Trophoblast cell (in vitro differentiated cells and primary cell): ENCODE results near the gene GUCY1A1.

Experiments
- DNase-seq, 2 donors: peaks; one replicate each; pipeline ENCODE4 v3.0.0-alpha.2; 2016
- H2AFZ ChIP-seq: 2 replicates; pipeline ENCODE4 v1.6.1; 2013; ENCODE audit warnings: low read length, moderate library complexity, mild to moderate bottlenecking; ENCODE audit not compliant: insufficient read depth, poor library complexity
- H2AK5ac ChIP-seq: 2 replicates; pipeline ENCODE4 v1.6.1; 2013; ENCODE audit warnings: mild to moderate bottlenecking, low read length
- H2BK120ac ChIP-seq: 2 replicates; pipeline ENCODE4 v1.6.1; 2013; ENCODE audit warnings: low read length, mild to moderate bottlenecking, moderate library complexity; ENCODE audit not compliant: insufficient read depth, poor library complexity
- H2BK12ac ChIP-seq: 2 replicates; pipeline ENCODE4 v1.6.1; 2013; ENCODE audit warnings: mild to moderate bottlenecking, low read length, moderate library complexity
- H2BK5ac ChIP-seq: 2 replicates; pipeline ENCODE4 v1.6.1; 2013; ENCODE audit warnings: low read length, low read depth, moderate library complexity, mild to moderate bottlenecking; ENCODE audit not compliant: poor library complexity
- H3K14ac ChIP-seq: 2 replicates; pipeline ENCODE4 v1.6.1; 2013; ENCODE audit warnings: mild to moderate bottlenecking, low read length
- H3K18ac ChIP-seq: 2 replicates; pipeline ENCODE4 v1.6.1; 2013; ENCODE audit warnings: mild to moderate bottlenecking, low read length
- H3K23ac ChIP-seq: 2 replicates; pipeline ENCODE4 v1.6.1; 2013; ENCODE audit warnings: low read length
- H3K27ac ChIP-seq: 2 replicates; pipeline ENCODE4 v1.5.1; 2013; ENCODE audit warnings: low read depth, mild to moderate bottlenecking, inconsistent platforms, low read length, moderate library complexity
- H3K27me3 ChIP-seq: 2 replicates; pipeline ENCODE4 v1.6.1; 2013; ENCODE audit warnings: inconsistent platforms, mild to moderate bottlenecking, low read length, moderate library complexity; ENCODE audit not compliant: insufficient read depth
- H3K36me3 ChIP-seq, 2 experiments: 1 replicate in 1 of 2; 2 replicates in 1 of 2; pipeline ENCODE4 v1.6.1; 2013; ENCODE audit warnings: low read length in 2 of 2, mild to moderate bottlenecking in 2 of 2, moderate library complexity in 1 of 2; ENCODE audit not compliant: insufficient read depth in 2 of 2, control insufficient read depth in 1 of 2
- H3K4ac ChIP-seq: 2 replicates; pipeline ENCODE4 v1.6.1; 2013; ENCODE audit warnings: low read depth, mild to moderate bottlenecking, low read length, moderate library complexity
- H3K4me1 ChIP-seq, 2 experiments: 1 replicate in 1 of 2; 2 replicates in 1 of 2; pipeline ENCODE4 v1.6.1; 2013; ENCODE audit warnings: low read length in 2 of 2, mild to moderate bottlenecking in 2 of 2, moderate library complexity in 1 of 2; ENCODE audit not compliant: insufficient read depth in 2 of 2, control insufficient read depth in 1 of 2
- H3K4me2 ChIP-seq: 2 replicates; pipeline ENCODE4 v1.6.1; 2013; ENCODE audit warnings: inconsistent platforms, mild to moderate bottlenecking, low read length, moderate library complexity
- H3K4me3 ChIP-seq: 2 replicates; pipeline ENCODE4 v1.5.1; 2013; ENCODE audit warnings: mild to moderate bottlenecking, low read depth, low read length, inconsistent platforms
- H3K79me1 ChIP-seq: one replicate; pipeline ENCODE4 v1.6.1; 2013; ENCODE audit warnings: low read length
- H3K79me2 ChIP-seq: 2 replicates; pipeline ENCODE4 v1.6.1; 2013; ENCODE audit warnings: low read length, mild to moderate bottlenecking; ENCODE audit not compliant: control insufficient read depth, insufficient read depth, poor library complexity
- H3K9ac ChIP-seq: 2 replicates; pipeline ENCODE4 v1.6.1; 2013; ENCODE audit warnings: mild to moderate bottlenecking, low read length
- H3K9me3 ChIP-seq: 2 replicates; pipeline ENCODE4 v1.6.1; 2013; ENCODE audit warnings: low read depth, mild to moderate bottlenecking, control low read depth, inconsistent platforms, low read length; ENCODE audit not compliant: insufficient read depth
- H4K12ac ChIP-seq: 2 replicates; pipeline ENCODE4 v1.6.1; 2013; ENCODE audit warnings: low read depth, mild to moderate bottlenecking, low read length, moderate library complexity
- H4K8ac ChIP-seq: 2 replicates; pipeline ENCODE4 v1.6.1; 2013; ENCODE audit warnings: low read depth, mild to moderate bottlenecking, low read length, moderate library complexity
- H4K91ac ChIP-seq: one replicate; pipeline ENCODE4 v1.6.1; 2013; ENCODE audit warnings: low read depth, mild to moderate bottlenecking, low read length, moderate library complexity
- WGBS: extraction: QIAGEN DNeasy Blood & Tissue Kit; methylation state at CpG from one replicate; pipeline ENCODE4 v1.1.7; 2013; ENCODE audit warnings: missing lambda C conversion rate; ENCODE audit not compliant: insufficient read length, insufficient coverage; ENCODE audit errors: extremely low coverage; 5-methylcytosine and 5-hydroxymethylcytosine counted together

GUCY1A1 gene

GRCh38 chr4:155681886-155682285 is 15.2 kb downstream of the GUCY1A1 start:
- H3K23ac ChIP-seq: no peak overlapping the region
- H3K4me1 ChIP-seq: peaks cover 2 to 3% of the 10 kb centered on the region in 2 experiments
- no peak overlapping the region for H4K12ac ChIP-seq
- no peak overlapping the region for H3K4me3 ChIP-seq
- H3K4ac ChIP-seq: no peak overlapping the region
- no peaks in the 10 kb centered on the region for H3K9me3 ChIP-seq
- H3K18ac ChIP-seq: no peak overlapping the region
- peaks cover 0 to 1% of the 10 kb centered on the region in 2 experiments for H3K36me3 ChIP-seq
- no peak overlapping the region for H3K14ac ChIP-seq
- H4K8ac ChIP-seq: no peak overlapping the region
- H3K27ac ChIP-seq: no peak overlapping the region
- H4K91ac ChIP-seq: no peak overlapping the region
- H2AFZ ChIP-seq: no peak overlapping the region
- H2AK5ac ChIP-seq: no peak overlapping the region
- H2BK5ac ChIP-seq: no peak overlapping the region
- H3K27me3 ChIP-seq: no peaks in the 10 kb centered on the region
- H2BK120ac ChIP-seq: no peak overlapping the region
- H2BK12ac ChIP-seq: no peak overlapping the region
- no peak overlapping the region for H3K4me2 ChIP-seq
- no CpG with 5 or more reads among the region's 3 CpGs for WGBS
- H3K79me2 ChIP-seq: no peaks in the 10 kb centered on the region
- no peak overlapping the region for H3K9ac ChIP-seq
- no peak for DNase-seq
- H3K79me1 ChIP-seq: no peaks in the 10 kb centered on the region

GRCh38 chr4:155684423-155684822 is 17.8 kb downstream of the GUCY1A1 start:
- Histone ChIP-seq H3K4me2 (no peak overlapping the region), H3K9ac (no peak overlapping the region), H2BK12ac (no peak overlapping the region), H3K27ac (no peak overlapping the region), H3K36me3 (no peaks in the 10 kb centered on the region), H3K4me3 (no peak overlapping the region), H3K14ac (no peak overlapping the region), H3K4ac (no peak overlapping the region), H3K4me1 (peaks cover 0 to under 1% of the 10 kb centered on the region in 2 experiments), H3K18ac (no peak overlapping the region), H3K9me3 (no peaks in the 10 kb centered on the region), H4K12ac (no peak overlapping the region), H3K27me3 (no peaks in the 10 kb centered on the region), H4K8ac (no peak overlapping the region), H2BK5ac (no peak overlapping the region), H4K91ac (no peak overlapping the region), H3K23ac (no peak overlapping the region), H2AFZ (no peak overlapping the region), H3K79me2 (no peaks in the 10 kb centered on the region), H2AK5ac (no peak overlapping the region), H3K79me1 (peaks cover 2% of the 10 kb centered on the region), H2BK120ac (no peak overlapping the region)
- WGBS: no CpG with 5 or more reads among the region's 2 CpGs
- DNase-seq: no peak

GRCh38 chr4:155684892-155685541 is 18.4 kb downstream of the GUCY1A1 start:
- no peak overlapping the region for H3K4me3 ChIP-seq
- no peaks in the 10 kb centered on the region for H3K36me3 ChIP-seq
- WGBS: no CpG with 5 or more reads among the region's 1 CpG
- DNase-seq: no peak
- no peak overlapping the region for H2AFZ ChIP-seq
- no peak overlapping the region for H3K23ac ChIP-seq
- no peaks in the 10 kb centered on the region for H3K27me3 ChIP-seq
- no peak overlapping the region for H3K4ac ChIP-seq
- no peak overlapping the region for H4K91ac ChIP-seq
- H3K9me3 ChIP-seq: no peaks in the 10 kb centered on the region
- H2BK12ac ChIP-seq: no peak overlapping the region
- H3K27ac ChIP-seq: no peak overlapping the region
- H3K4me1 ChIP-seq: no peaks in the 10 kb centered on the region
- no peak overlapping the region for H2BK120ac ChIP-seq
- no peak overlapping the region for H3K9ac ChIP-seq
- H2AK5ac ChIP-seq: no peak overlapping the region
- H3K18ac ChIP-seq: no peak overlapping the region
- H3K79me2 ChIP-seq: no peaks in the 10 kb centered on the region
- no peak overlapping the region for H4K8ac ChIP-seq
- H3K14ac ChIP-seq: no peak overlapping the region
- H3K79me1 ChIP-seq: peaks cover 2% of the 10 kb centered on the region
- no peak overlapping the region for H2BK5ac ChIP-seq
- H4K12ac ChIP-seq: no peak overlapping the region
- no peak overlapping the region for H3K4me2 ChIP-seq

GRCh38 chr4:155687380-155687982 is 20.8 kb downstream of the GUCY1A1 start:
- H3K4me2 ChIP-seq: no peak overlapping the region
- no CpG with 5 or more reads among the region's 6 CpGs for WGBS

More at GRCh38 chr4:155687380-155687982, 20.8 kb downstream of the GUCY1A1 start:
- Histone ChIP-seq H3K27me3 (no peaks in the 10 kb centered on the region), H2BK5ac (no peak overlapping the region), H4K8ac (no peak overlapping the region), H4K91ac (no peak overlapping the region), H2AK5ac (no peak overlapping the region), H3K36me3 (no peaks in the 10 kb centered on the region), H3K14ac (no peak overlapping the region), H3K79me2 (no peaks in the 10 kb centered on the region), H2BK12ac (no peak overlapping the region), H3K23ac (no peak overlapping the region), H2AFZ (no peak overlapping the region), H3K4ac (no peak overlapping the region), H3K18ac (no peak overlapping the region), H3K4me1 (no peaks in the 10 kb centered on the region), H3K9me3 (no peaks in the 10 kb centered on the region), H4K12ac (no peak overlapping the region), H3K79me1 (peaks cover 2% of the 10 kb centered on the region), H3K9ac (no peak overlapping the region), H3K27ac (no peak overlapping the region), H3K4me3 (no peak overlapping the region), H2BK120ac (no peak overlapping the region)
- DNase-seq: no peak
